ENCODE results near the gene ADAM19.

The ADAM19 gene

GRCh38 chr5:157575381-157576020 lies at the start of gene ADAM19:
TSS of gene ADAM19 (minus strand) at chr5:157575775. CDS start at chr5:157575696, 79 bp downstream.
- no peak for DNase-seq

GRCh38 chr5:157624144-157624543 lies 48.6 kb upstream of the ADAM19 start:
- DNase-seq, result no peak

GRCh38 chr5:157620776-157621175 lies 45.2 kb upstream of the ADAM19 start:
- no peak for DNase-seq

GRCh38 chr5:157618191-157618765 lies 42.7 kb upstream of the ADAM19 start:
- no peak for DNase-seq

- no peak for DNase-seq
These were observed 41.2 kb upstream of the ADAM19 start for GRCh38 chr5:157616785-157617184.

- DNase-seq, result no peak
These were observed 38.0 kb upstream of the ADAM19 start for GRCh38 chr5:157613385-157614245.

GRCh38 chr5:157612581-157612980 lies 37.0 kb upstream of the ADAM19 start:
- DNase-seq, result no peak

- no peak for DNase-seq
These were observed 36.2 kb upstream of the ADAM19 start for GRCh38 chr5:157611571-157612476.

- DNase-seq, result no peak
These were observed 35.4 kb upstream of the ADAM19 start for GRCh38 chr5:157610990-157611389.

- no peak for DNase-seq
These were observed 33.5 kb upstream of the ADAM19 start for GRCh38 chr5:157608972-157609565.

GRCh38 chr5:157607371-157608161 lies 32.0 kb upstream of the ADAM19 start:
- DNase-seq, result no peak

GRCh38 chr5:157606046-157606445 lies 30.5 kb upstream of the ADAM19 start:
- no peak for DNase-seq

GRCh38 chr5:157603333-157604190 lies 28.0 kb upstream of the ADAM19 start:
- no peak for DNase-seq

- no peak for DNase-seq
These were observed 26.9 kb upstream of the ADAM19 start for GRCh38 chr5:157602505-157602904.

GRCh38 chr5:157600252-157600651 lies 24.7 kb upstream of the ADAM19 start:
- DNase-seq, result no peak

GRCh38 chr5:157599565-157599964 lies 24.0 kb upstream of the ADAM19 start:
- no peak for DNase-seq

GRCh38 chr5:157598350-157598936 lies 22.9 kb upstream of the ADAM19 start:
- no peak for DNase-seq

- no peak for DNase-seq
These were observed 21.7 kb upstream of the ADAM19 start for GRCh38 chr5:157597277-157597676.

GRCh38 chr5:157596487-157596886 lies 20.9 kb upstream of the ADAM19 start:
- no peak for DNase-seq
